SK-N-SH treated with all-trans-retinoic acid at 6 μM for 48 hours (cell line): ENCODE results near the gene RNF43.

Source experiments
- ARNTL ChIP-seq: fragments of 450-650 bp; formaldehyde crosslinking; IDR thresholded peaks from 2 replicates; pipeline ENCODE4 v1.5.0; 2020; ENCODE audit warnings: low read depth, mild to moderate bottlenecking, moderate library complexity, borderline replicate concordance
- ESRRG ChIP-seq: fragments of 250-450 bp; sonication (Bioruptor Pico); IDR thresholded peaks from 2 replicates; pipeline ENCODE4 v1.6.1; 2021; ENCODE audit warnings: mild to moderate bottlenecking
- ZNF70 ChIP-seq: fragments of 450-650 bp; formaldehyde crosslinking; IDR thresholded peaks from 2 replicates; pipeline ENCODE4 v1.5.0; 2020; ENCODE audit warnings: mild to moderate bottlenecking, moderate library complexity

DNA sequence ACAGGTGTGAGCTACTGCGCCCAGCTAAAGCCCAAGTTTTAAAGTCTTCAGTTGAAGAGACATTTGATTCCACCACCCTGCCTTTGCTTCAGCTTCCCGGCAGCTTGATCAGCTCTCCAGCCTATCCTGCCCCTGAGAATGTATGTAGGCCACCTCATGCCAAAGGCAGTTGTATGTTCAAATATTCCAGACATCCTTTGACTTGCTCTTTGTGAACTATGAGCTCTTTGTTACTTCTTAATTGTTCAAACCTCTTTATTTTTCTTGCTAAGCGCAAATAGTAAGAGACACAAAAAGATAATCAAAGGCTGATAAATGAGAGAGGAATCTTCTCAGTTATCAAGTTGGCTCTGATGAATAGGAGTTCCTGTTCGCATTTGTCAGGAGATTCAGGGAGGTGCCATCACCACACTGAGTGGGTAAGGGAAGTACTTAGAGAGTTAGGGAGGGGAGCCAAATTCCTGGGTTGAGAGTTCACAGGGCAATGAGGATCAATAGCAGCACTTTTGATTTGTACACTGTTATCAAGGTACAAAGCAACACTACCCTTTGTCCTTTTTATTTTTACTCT lies 33.4 kb downstream of the RNF43 start:
- TF ChIP-seq ARNTL (no peak), ZNF70 (CRISPR knock-in tag) (no peak), ESRRG (CRISPR knock-in tag) (no peak)
